Measurements from ENCODE around the gene C2orf76. TPM values are rescaled to one million over a fixed set of nuclear protein-coding genes. Genes with fewer than 3 reads are reported as not detected.

Gene C2orf76
- total RNA-seq, 2 donors from 2014 or later = 15.8 to 16.2 TPM

GRCh38 chr2:119305497-119306195 lies 61.0 kb downstream of the C2orf76 start:
- no peak for DNase-seq (ENCODE audit: low spot score)
- Histone ChIP-seq H3K4me3 (peak overlapping the region; percentile 1 to 24), H3K4me1 (replicated peaks) (no peaks in the 10 kb centered on the region), H3K27me3 (replicated peaks; ENCODE audit: insufficient read depth) (no peaks in the 10 kb centered on the region), H3K36me3 (no peaks in the 10 kb centered on the region), H3K27ac (peak overlapping the region; percentile 75 to 79), H3K9me3 (no peaks in the 10 kb centered on the region)
- intact Hi-C loops (cut with DNase I) = no loop called here
- 43% methylated on average over 12 of the region's 12 CpGs for WGBS
- TF ChIP-seq CTCF (IDR thresholded peaks at IDR 0.05) (no peak), POLR2AphosphoS5 (IDR thresholded peaks at IDR 0.05) (peak; percentile 33), POLR2A (IDR thresholded peaks at IDR 0.05) (no peak)

- no peak overlapping the region for H3K4me3 ChIP-seq
- H3K36me3 ChIP-seq = no peaks in the 10 kb centered on the region
- no peaks in the 10 kb centered on the region for H3K9me3 ChIP-seq
- no peak for DNase-seq (ENCODE audit: low spot score)
- WGBS = 44% methylated on average over 2 of the region's 2 CpGs
- H3K27me3 ChIP-seq (replicated peaks; ENCODE audit: insufficient read depth) = no peaks in the 10 kb centered on the region
- intact Hi-C loops (cut with DNase I) = no loop called here
- TF ChIP-seq POLR2AphosphoS5 (IDR thresholded peaks at IDR 0.05) (no peak), CTCF (IDR thresholded peaks at IDR 0.05) (no peak), POLR2A (IDR thresholded peaks at IDR 0.05) (no peak)
- H3K4me1 ChIP-seq (replicated peaks) = no peaks in the 10 kb centered on the region
- peak overlapping the region; percentile 75 to 79 for H3K27ac ChIP-seq
Measured at GRCh38 chr2:119304847-119305246, 61.8 kb downstream of the C2orf76 start.

GRCh38 chr2:119301413-119301812 lies 65.2 kb downstream of the C2orf76 start:
- DNase-seq (ENCODE audit: low spot score) = no peak
- no peaks in the 10 kb centered on the region for H3K36me3 ChIP-seq
- H3K27ac ChIP-seq = no peak overlapping the region
- no peaks in the 10 kb centered on the region for H3K27me3 ChIP-seq (replicated peaks; ENCODE audit: insufficient read depth)
- H3K9me3 ChIP-seq = no peaks in the 10 kb centered on the region
- WGBS = 97% methylated on average over 6 of the region's 6 CpGs
- H3K4me3 ChIP-seq = no peak overlapping the region
- TF ChIP-seq POLR2A (IDR thresholded peaks at IDR 0.05) = no peak
- TF ChIP-seq CTCF (IDR thresholded peaks at IDR 0.05) = no peak
- no peak for TF ChIP-seq POLR2AphosphoS5 (IDR thresholded peaks at IDR 0.05)
- intact Hi-C loops (cut with DNase I) = no loop called here
- no peaks in the 10 kb centered on the region for H3K4me1 ChIP-seq (replicated peaks)

- Histone ChIP-seq H3K9me3 (no peaks in the 10 kb centered on the region), H3K36me3 (no peaks in the 10 kb centered on the region), H3K4me3 (no peak overlapping the region), H3K27me3 (replicated peaks; ENCODE audit: insufficient read depth) (no peaks in the 10 kb centered on the region), H3K4me1 (replicated peaks) (peaks cover 6% of the 10 kb centered on the region), H3K27ac (no peak overlapping the region)
- DNase-seq (ENCODE audit: low spot score) = no peak
- intact Hi-C loops (cut with DNase I) = no loop called here
- 89% methylated on average over 10 of the region's 10 CpGs for WGBS
- TF ChIP-seq CTCF (IDR thresholded peaks at IDR 0.05) = no peak
- TF ChIP-seq POLR2AphosphoS5 (IDR thresholded peaks at IDR 0.05) = no peak
- no peak for TF ChIP-seq POLR2A (IDR thresholded peaks at IDR 0.05)
Measured at GRCh38 chr2:119295688-119296375, 70.8 kb downstream of the C2orf76 start.

- no peaks in the 10 kb centered on the region for H3K27me3 ChIP-seq (replicated peaks; ENCODE audit: insufficient read depth)
- intact Hi-C loops (cut with DNase I) = no loop called here
- 83% methylated on average over 14 of the region's 14 CpGs for WGBS
- H3K36me3 ChIP-seq = no peaks in the 10 kb centered on the region
- no peak overlapping the region for H3K27ac ChIP-seq
- H3K4me3 ChIP-seq = no peak overlapping the region
- DNase-seq (ENCODE audit: low spot score) = no peak
- TF ChIP-seq POLR2AphosphoS5 (IDR thresholded peaks at IDR 0.05) (no peak), POLR2A (IDR thresholded peaks at IDR 0.05) (no peak), CTCF (IDR thresholded peaks at IDR 0.05) (no peak)
- H3K9me3 ChIP-seq = no peaks in the 10 kb centered on the region
- H3K4me1 ChIP-seq (replicated peaks) = peaks cover 6% of the 10 kb centered on the region
Measured at GRCh38 chr2:119294671-119295070, 72.0 kb downstream of the C2orf76 start.

Data from prostate gland (tissue), 2 donors.